NCI-H2107 treated with DMSO at 0.1 percent for 48 hours (cell line): ENCODE measurements around the gene ZNF599.
A peak's percentile ranks its signal among the peaks of the same experiment; 100 is the strongest.
"Not testable (repeated sequence)": the region's sequence is repeated elsewhere in the genome, so short reads cannot be mapped to it uniquely, and the experiment has no call there.

Source experiments
- DNase-seq: peaks from one replicate; lab custom pipeline; 2025; ENCODE audit not compliant: unreplicated experiment; lab: John Stamatoyannopoulos, UW

Gene ZNF599

GRCh38 chr19:34772697-34773554, at the start of gene ZNF599:
Gene ZNF599, minus strand, starts transcription at chr19:34773215. Its CDS starts 374 bp downstream, at chr19:34772841.
- DNase-seq, result peak; percentile 53

GRCh38 chr19:34818270-34818669, 45.3 kb upstream of the ZNF599 start:
- no peak for DNase-seq

GRCh38 chr19:34816708-34817107, 43.7 kb upstream of the ZNF599 start:
- DNase-seq, result no peak

GRCh38 chr19:34808566-34808965, 35.6 kb upstream of the ZNF599 start:
- no peak for DNase-seq

- no peak for DNase-seq
Observed at GRCh38 chr19:34806976-34807860, 34.2 kb upstream of the ZNF599 start.

GRCh38 chr19:34804115-34804514, 31.1 kb upstream of the ZNF599 start:
- DNase-seq, result no peak

- not testable (repeated sequence) for DNase-seq
Observed at GRCh38 chr19:34796953-34797352, 23.9 kb upstream of the ZNF599 start.

- no peak for DNase-seq
Observed at GRCh38 chr19:34794066-34794960, 21.3 kb upstream of the ZNF599 start.

GRCh38 chr19:34793565-34793964, 20.6 kb upstream of the ZNF599 start:
- DNase-seq, result no peak

GRCh38 chr19:34788074-34788473, 15.1 kb upstream of the ZNF599 start:
- DNase-seq, result no peak

- DNase-seq, result no peak
Observed at GRCh38 chr19:34787059-34787824, 14.2 kb upstream of the ZNF599 start.

GRCh38 chr19:34786236-34786635, 13.2 kb upstream of the ZNF599 start:
- DNase-seq, result no peak

- DNase-seq, result no peak
Observed at GRCh38 chr19:34779652-34780051, 6.6 kb upstream of the ZNF599 start.

GRCh38 chr19:34778342-34778741, 5.3 kb upstream of the ZNF599 start:
- DNase-seq, result no peak

GRCh38 chr19:34774857-34775256, 1.8 kb upstream of the ZNF599 start:
- DNase-seq, result no peak

- no peak for DNase-seq
Observed at GRCh38 chr19:34773555-34773864, 495 bp upstream of the ZNF599 start.

- DNase-seq, result no peak
Observed at GRCh38 chr19:34767951-34768350, 5.1 kb downstream of the ZNF599 start.

- DNase-seq, result no peak
Observed at GRCh38 chr19:34766386-34766785, 6.6 kb downstream of the ZNF599 start.

- DNase-seq, result no peak
Observed at GRCh38 chr19:34759218-34759917, 13.6 kb downstream of the ZNF599 start.

- DNase-seq, result no peak
Observed at GRCh38 chr19:34757441-34757840, 15.6 kb downstream of the ZNF599 start.
